ENCODE measurements around the gene TRIM62. TPM values are rescaled to one million over a fixed set of nuclear protein-coding genes. Genes with fewer than 3 reads are reported as not detected.

The TRIM62 gene
- 1.8 and 2.3 TPM in 2 replicates for total RNA-seq

GRCh38 chr1:33181921-33182341 is at the start of gene TRIM62:
TSS of gene TRIM62 (minus strand) at chr1:33182043. CDS start at chr1:33181432, 611 bp downstream.

Other genes starting within 250 kb of the TRIM62 start
- 8.7 and 8.8 TPM in 2 replicates for gene RNF19B, start 217.2 kb downstream of the TRIM62 start, total RNA-seq
- 71.7 and 93.1 TPM in 2 replicates for gene AK2, start 145.2 kb downstream of the TRIM62 start, total RNA-seq
- 7.7 and 12.8 TPM in 2 replicates for gene AZIN2, start 100.9 kb downstream of the TRIM62 start, total RNA-seq
- gene ZNF362, start 74.4 kb upstream of the TRIM62 start, total RNA-seq: 2.6 and 4.2 TPM in 2 replicates
- gene A3GALT2, start 139.1 kb upstream of the TRIM62 start, total RNA-seq: not detected in 2 replicates
- gene PHC2, start 249.1 kb upstream of the TRIM62 start, total RNA-seq: 42.2 and 49.4 TPM in 2 replicates

All from smooth muscle cell of bladder (primary cell).